WTC11 (cell line): ENCODE data around the gene KCNJ15. TPM values are rescaled to one million over a fixed set of nuclear protein-coding genes. Genes with fewer than 3 reads are reported as not detected.

ENCODE experiments used
- ATAC-seq: fragments of 200-7000 bp; cut with Tn5 transposase; 2 replicates; pipeline ENCODE4 v1.10.0; 2021; ENCODE audit warnings: mild to moderate bottlenecking, moderate library complexity
- CTCF ChIA-PET: fragments of 300-600 bp; sonication (Branson Sonifier 250); formaldehyde crosslinking; loops from one replicate; lab custom pipeline; 2021; ENCODE audit warnings: antibody characterized with exemption; lab: Charles Lee
- POLR2A ChIA-PET: fragments of 350-600 bp; sonication (Branson Sonifier 250); formaldehyde crosslinking; loops from one replicate; lab custom pipeline; 2021; ENCODE audit warnings: antibody characterized with exemption; lab: Charles Lee
- DNase-seq: peaks from one replicate; pipeline ENCODE4 v3.0.0; 2021; ENCODE audit warnings: low spot score
- H3K27ac Mint-ChIP-seq: 2 replicates; pipeline ENCODE4 v1.8.0; 2021; ENCODE audit warnings: mixed read lengths
- H3K27me3 Mint-ChIP-seq: 2 replicates; pipeline ENCODE4 v1.8.0; 2021; ENCODE audit warnings: low read depth, mild to moderate bottlenecking, moderate library complexity, mixed read lengths
- H3K36me3 Mint-ChIP-seq: 2 replicates; pipeline ENCODE4 v1.8.0; 2021; ENCODE audit warnings: mixed read lengths
- H3K4me1 Mint-ChIP-seq: 2 replicates; pipeline ENCODE4 v1.8.0; 2022; ENCODE audit warnings: mixed read lengths
- H3K4me3 Mint-ChIP-seq: 2 replicates; pipeline ENCODE4 v1.8.0; 2021; ENCODE audit warnings: mild to moderate bottlenecking, moderate library complexity, mixed read lengths
- H3K9me3 Mint-ChIP-seq: 2 replicates; pipeline ENCODE4 v1.8.0; 2021; ENCODE audit warnings: mixed read lengths
- CREM ChIP-seq: sonication (generic); formaldehyde crosslinking; IDR thresholded peaks from 2 replicates; pipeline ENCODE4 v1.8.1; 2022; ENCODE audit warnings: mild to moderate bottlenecking, missing genetic modification reagents, moderate library complexity
- ESRRA ChIP-seq: sonication (generic); formaldehyde crosslinking; IDR thresholded peaks from 2 replicates; pipeline ENCODE4 v1.8.1; 2022; ENCODE audit warnings: mild to moderate bottlenecking, missing genetic modification reagents, borderline replicate concordance
- GABPB1 ChIP-seq: sonication (generic); formaldehyde crosslinking; IDR thresholded peaks from 2 replicates; pipeline ENCODE4 v1.8.1; 2023; ENCODE audit warnings: mild to moderate bottlenecking, missing genetic modification reagents
- IRF2 ChIP-seq: sonication (generic); formaldehyde crosslinking; IDR thresholded peaks from 2 replicates; pipeline ENCODE4 v1.8.0; 2022; ENCODE audit warnings: low read depth, missing genetic modification reagents, borderline replicate concordance
- JUN ChIP-seq: sonication (generic); formaldehyde crosslinking; IDR thresholded peaks from 2 replicates; pipeline ENCODE4 v1.8.0; 2023; ENCODE audit warnings: mild to moderate bottlenecking, missing genetic modification reagents
- OVOL2 ChIP-seq: fragments of 250-450 bp; sonication (Bioruptor Pico); IDR thresholded peaks from 2 replicates; pipeline ENCODE4 v1.9.0; 2021; ENCODE audit warnings: mild to moderate bottlenecking, borderline replicate concordance
- PRRX2 ChIP-seq: fragments of 250-450 bp; sonication (Bioruptor Pico); IDR thresholded peaks from 2 replicates; pipeline ENCODE4 v1.8.0; 2021; ENCODE audit warnings: mild to moderate bottlenecking
- SMAD3 ChIP-seq: sonication (generic); formaldehyde crosslinking; IDR thresholded peaks from 2 replicates; pipeline ENCODE4 v1.8.0; 2022; ENCODE audit warnings: missing genetic modification reagents, mild to moderate bottlenecking, borderline replicate concordance
- SP1 ChIP-seq: sonication (generic); formaldehyde crosslinking; conservative IDR thresholded peaks from 2 replicates; pipeline ENCODE4 v1.8.1; 2022; ENCODE audit warnings: missing genetic modification reagents
- TEAD4 ChIP-seq: sonication (generic); formaldehyde crosslinking; IDR thresholded peaks from 2 replicates; pipeline ENCODE4 v1.8.0; 2022; ENCODE audit warnings: mild to moderate bottlenecking, missing genetic modification reagents
- ZNF138 ChIP-seq: sonication (generic); formaldehyde crosslinking; conservative IDR thresholded peaks from 2 replicates; pipeline ENCODE4 v1.8.1; 2022; ENCODE audit warnings: mild to moderate bottlenecking, moderate library complexity, missing genetic modification reagents
- ZNF671 ChIP-seq: fragments of 250-450 bp; sonication (Bioruptor Pico); IDR thresholded peaks from 2 replicates; pipeline ENCODE4 v1.8.0; 2021; ENCODE audit warnings: mild to moderate bottlenecking
- total RNA-seq: library from RNA; stranded (reverse); gene quantifications from 3 replicates; pipeline ENCODE4 v1.2.3, GENCODE V29; 2021
- TF ChIP-seq, protein P1 (sequence below): sonication (generic); formaldehyde crosslinking; IDR thresholded peaks from 2 replicates; pipeline ENCODE4 v1.8.1; 2023; ENCODE audit warnings: mild to moderate bottlenecking, missing genetic modification reagents
- TF ChIP-seq, protein P2 (sequence below): sonication (generic); formaldehyde crosslinking; IDR thresholded peaks from 2 replicates; pipeline ENCODE4 v1.8.1; 2022; ENCODE audit warnings: low read depth, missing genetic modification reagents, borderline replicate concordance
- TF ChIP-seq, protein P3 (sequence below): sonication (generic); formaldehyde crosslinking; IDR thresholded peaks from 2 replicates; pipeline ENCODE4 v1.8.1; 2023; ENCODE audit warnings: mild to moderate bottlenecking, missing genetic modification reagents, borderline replicate concordance
- TF ChIP-seq, protein P4 (sequence below): sonication (generic); formaldehyde crosslinking; IDR thresholded peaks from 2 replicates; pipeline ENCODE4 v1.8.0; 2023; ENCODE audit warnings: mild to moderate bottlenecking, missing genetic modification reagents

Gene KCNJ15
- total RNA-seq, 1 experiment from 2014 or later: 0.57 TPM

DNA sequence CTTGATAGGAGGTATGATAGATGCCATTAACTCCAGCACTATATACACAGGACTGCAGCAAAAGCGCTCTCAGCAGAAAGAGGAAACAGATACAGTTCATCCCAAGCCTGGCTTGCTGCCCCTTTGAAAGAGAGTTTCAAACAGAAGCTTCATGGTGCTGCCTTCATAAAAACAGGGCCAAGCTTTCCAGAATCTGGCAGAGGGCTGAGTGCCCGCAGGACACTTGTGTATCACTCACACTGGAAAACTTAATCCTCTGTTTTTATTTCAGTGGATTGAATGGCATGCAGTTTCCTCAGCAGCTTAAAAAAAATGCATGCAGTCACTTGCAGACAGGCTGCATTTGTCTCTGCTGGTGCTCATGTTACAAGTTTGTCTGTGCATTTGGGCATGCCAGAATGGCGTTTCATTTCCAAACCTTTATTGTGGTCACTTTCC is 40.4 kb downstream of the KCNJ15 start:
- ChIA-PET CTCF (interaction anchor here (1.0 kb wide), 1 partner anchor 55 kb away, joined by 4 read pairs; no protein-coding TSS in a partner anchor), POLR2A (no interaction called here)
- no peaks in the 10 kb centered on the region; the same call in 1 of the 2 replicates for H3K27me3 Mint-ChIP-seq
- TF ChIP-seq ZNF138: no peak
- no peak for TF ChIP-seq TEAD4 (CRISPR knock-in tag)
- TF ChIP-seq, all 79 proteins: peak for 0
- H3K36me3 Mint-ChIP-seq: no peaks in the 10 kb centered on the region
- H3K9me3 Mint-ChIP-seq: no peaks in the 10 kb centered on the region
- H3K4me1 Mint-ChIP-seq: peaks cover 32% of the 10 kb centered on the region
- no peak overlapping the region for H3K4me3 Mint-ChIP-seq
- DNase-seq (no peak), ATAC-seq (no peak; the same call in 1 of the 2 replicates)
- H3K27ac Mint-ChIP-seq: no peak overlapping the region

DNA sequence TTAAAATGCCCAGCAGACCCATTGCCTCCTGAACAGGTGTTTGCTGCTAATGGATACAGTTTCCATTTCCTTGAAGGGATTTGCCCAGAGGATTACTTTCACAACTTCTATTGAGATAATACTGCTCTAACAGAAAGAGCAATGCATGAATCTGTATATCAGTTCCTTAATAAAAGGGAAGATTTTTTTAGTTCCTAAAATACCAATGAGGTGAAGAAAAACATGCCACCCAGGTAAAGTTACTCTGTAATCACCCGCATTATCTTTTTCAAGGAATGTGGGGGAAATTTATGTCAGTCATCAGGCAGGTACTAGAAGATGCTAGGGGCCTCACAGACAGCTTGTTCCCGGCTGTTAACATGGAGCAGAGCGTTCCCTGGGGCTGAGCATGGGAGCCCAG is 41.1 kb downstream of the KCNJ15 start:
- no peak for ATAC-seq
- no peak for TF ChIP-seq PRRX2 (CRISPR knock-in tag)
- TF ChIP-seq, protein P1, sequence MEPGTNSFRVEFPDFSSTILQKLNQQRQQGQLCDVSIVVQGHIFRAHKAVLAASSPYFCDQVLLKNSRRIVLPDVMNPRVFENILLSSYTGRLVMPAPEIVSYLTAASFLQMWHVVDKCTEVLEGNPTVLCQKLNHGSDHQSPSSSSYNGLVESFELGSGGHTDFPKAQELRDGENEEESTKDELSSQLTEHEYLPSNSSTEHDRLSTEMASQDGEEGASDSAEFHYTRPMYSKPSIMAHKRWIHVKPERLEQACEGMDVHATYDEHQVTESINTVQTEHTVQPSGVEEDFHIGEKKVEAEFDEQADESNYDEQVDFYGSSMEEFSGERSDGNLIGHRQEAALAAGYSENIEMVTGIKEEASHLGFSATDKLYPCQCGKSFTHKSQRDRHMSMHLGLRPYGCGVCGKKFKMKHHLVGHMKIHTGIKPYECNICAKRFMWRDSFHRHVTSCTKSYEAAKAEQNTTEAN (CRISPR knock-in tag): no peak
- no peak for TF ChIP-seq CREM
- TF ChIP-seq, protein P2, sequence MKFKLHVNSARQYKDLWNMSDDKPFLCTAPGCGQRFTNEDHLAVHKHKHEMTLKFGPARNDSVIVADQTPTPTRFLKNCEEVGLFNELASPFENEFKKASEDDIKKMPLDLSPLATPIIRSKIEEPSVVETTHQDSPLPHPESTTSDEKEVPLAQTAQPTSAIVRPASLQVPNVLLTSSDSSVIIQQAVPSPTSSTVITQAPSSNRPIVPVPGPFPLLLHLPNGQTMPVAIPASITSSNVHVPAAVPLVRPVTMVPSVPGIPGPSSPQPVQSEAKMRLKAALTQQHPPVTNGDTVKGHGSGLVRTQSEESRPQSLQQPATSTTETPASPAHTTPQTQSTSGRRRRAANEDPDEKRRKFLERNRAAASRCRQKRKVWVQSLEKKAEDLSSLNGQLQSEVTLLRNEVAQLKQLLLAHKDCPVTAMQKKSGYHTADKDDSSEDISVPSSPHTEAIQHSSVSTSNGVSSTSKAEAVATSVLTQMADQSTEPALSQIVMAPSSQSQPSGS (CRISPR knock-in tag): no peak
- Mint-ChIP-seq H3K9me3 (no peaks in the 10 kb centered on the region), H3K27me3 (no peaks in the 10 kb centered on the region; the same call in 1 of the 2 replicates), H3K36me3 (no peaks in the 10 kb centered on the region), H3K4me1 (peaks cover 32% of the 10 kb centered on the region), H3K4me3 (no peak overlapping the region), H3K27ac (no peak overlapping the region)
- CTCF ChIA-PET: no interaction called here
- POLR2A ChIA-PET: no interaction called here
- no peak for DNase-seq

DNA sequence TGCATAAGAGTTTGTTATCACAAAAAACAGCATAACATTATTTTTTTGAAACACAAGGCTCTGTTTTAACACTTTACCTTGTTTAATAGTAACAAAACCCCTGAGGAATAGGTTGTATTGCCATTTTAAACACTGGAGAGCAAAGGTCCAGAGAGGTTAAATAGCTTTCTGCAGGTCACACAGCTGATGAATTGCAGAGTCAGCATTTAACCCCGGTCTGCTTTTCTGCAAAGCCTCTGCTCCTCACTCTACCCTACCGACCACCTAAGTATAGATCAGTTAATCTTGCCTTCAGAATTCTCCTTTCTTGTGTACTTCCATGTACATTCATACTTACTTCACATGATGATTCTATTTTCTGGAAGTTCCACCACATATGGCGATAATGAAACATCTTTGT is 42.0 kb downstream of the KCNJ15 start:
- Mint-ChIP-seq H3K9me3 (no peaks in the 10 kb centered on the region), H3K4me1 (peaks cover 32% of the 10 kb centered on the region), H3K27ac (no peak overlapping the region), H3K4me3 (no peak overlapping the region), H3K27me3 (no peaks in the 10 kb centered on the region; the same call in 1 of the 2 replicates), H3K36me3 (no peaks in the 10 kb centered on the region)
- no peak for ATAC-seq
- TF ChIP-seq, protein P3, sequence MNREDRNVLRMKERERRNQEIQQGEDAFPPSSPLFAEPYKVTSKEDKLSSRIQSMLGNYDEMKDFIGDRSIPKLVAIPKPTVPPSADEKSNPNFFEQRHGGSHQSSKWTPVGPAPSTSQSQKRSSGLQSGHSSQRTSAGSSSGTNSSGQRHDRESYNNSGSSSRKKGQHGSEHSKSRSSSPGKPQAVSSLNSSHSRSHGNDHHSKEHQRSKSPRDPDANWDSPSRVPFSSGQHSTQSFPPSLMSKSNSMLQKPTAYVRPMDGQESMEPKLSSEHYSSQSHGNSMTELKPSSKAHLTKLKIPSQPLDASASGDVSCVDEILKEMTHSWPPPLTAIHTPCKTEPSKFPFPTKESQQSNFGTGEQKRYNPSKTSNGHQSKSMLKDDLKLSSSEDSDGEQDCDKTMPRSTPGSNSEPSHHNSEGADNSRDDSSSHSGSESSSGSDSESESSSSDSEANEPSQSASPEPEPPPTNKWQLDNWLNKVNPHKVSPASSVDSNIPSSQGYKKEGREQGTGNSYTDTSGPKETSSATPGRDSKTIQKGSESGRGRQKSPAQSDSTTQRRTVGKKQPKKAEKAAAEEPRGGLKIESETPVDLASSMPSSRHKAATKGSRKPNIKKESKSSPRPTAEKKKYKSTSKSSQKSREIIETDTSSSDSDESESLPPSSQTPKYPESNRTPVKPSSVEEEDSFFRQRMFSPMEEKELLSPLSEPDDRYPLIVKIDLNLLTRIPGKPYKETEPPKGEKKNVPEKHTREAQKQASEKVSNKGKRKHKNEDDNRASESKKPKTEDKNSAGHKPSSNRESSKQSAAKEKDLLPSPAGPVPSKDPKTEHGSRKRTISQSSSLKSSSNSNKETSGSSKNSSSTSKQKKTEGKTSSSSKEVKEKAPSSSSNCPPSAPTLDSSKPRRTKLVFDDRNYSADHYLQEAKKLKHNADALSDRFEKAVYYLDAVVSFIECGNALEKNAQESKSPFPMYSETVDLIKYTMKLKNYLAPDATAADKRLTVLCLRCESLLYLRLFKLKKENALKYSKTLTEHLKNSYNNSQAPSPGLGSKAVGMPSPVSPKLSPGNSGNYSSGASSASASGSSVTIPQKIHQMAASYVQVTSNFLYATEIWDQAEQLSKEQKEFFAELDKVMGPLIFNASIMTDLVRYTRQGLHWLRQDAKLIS (CRISPR knock-in tag): no peak
- TF ChIP-seq, protein P4, sequence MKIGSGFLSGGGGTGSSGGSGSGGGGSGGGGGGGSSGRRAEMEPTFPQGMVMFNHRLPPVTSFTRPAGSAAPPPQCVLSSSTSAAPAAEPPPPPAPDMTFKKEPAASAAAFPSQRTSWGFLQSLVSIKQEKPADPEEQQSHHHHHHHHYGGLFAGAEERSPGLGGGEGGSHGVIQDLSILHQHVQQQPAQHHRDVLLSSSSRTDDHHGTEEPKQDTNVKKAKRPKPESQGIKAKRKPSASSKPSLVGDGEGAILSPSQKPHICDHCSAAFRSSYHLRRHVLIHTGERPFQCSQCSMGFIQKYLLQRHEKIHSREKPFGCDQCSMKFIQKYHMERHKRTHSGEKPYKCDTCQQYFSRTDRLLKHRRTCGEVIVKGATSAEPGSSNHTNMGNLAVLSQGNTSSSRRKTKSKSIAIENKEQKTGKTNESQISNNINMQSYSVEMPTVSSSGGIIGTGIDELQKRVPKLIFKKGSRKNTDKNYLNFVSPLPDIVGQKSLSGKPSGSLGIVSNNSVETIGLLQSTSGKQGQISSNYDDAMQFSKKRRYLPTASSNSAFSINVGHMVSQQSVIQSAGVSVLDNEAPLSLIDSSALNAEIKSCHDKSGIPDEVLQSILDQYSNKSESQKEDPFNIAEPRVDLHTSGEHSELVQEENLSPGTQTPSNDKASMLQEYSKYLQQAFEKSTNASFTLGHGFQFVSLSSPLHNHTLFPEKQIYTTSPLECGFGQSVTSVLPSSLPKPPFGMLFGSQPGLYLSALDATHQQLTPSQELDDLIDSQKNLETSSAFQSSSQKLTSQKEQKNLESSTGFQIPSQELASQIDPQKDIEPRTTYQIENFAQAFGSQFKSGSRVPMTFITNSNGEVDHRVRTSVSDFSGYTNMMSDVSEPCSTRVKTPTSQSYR (CRISPR knock-in tag): no peak
- TF ChIP-seq GABPB1 (CRISPR knock-in tag) (no peak), ESRRA (CRISPR knock-in tag) (no peak), SP1 (CRISPR knock-in tag) (no peak), OVOL2 (CRISPR knock-in tag) (no peak), ZNF138 (no peak), SMAD3 (no peak), ZNF671 (CRISPR knock-in tag) (no peak), IRF2 (CRISPR knock-in tag) (no peak), JUN (no peak)
- no peak for DNase-seq
- ChIA-PET CTCF (no interaction called here), POLR2A (no interaction called here)
